ENCODE measurements around the gene TBC1D5.

TBC1D5 gene

DNA sequence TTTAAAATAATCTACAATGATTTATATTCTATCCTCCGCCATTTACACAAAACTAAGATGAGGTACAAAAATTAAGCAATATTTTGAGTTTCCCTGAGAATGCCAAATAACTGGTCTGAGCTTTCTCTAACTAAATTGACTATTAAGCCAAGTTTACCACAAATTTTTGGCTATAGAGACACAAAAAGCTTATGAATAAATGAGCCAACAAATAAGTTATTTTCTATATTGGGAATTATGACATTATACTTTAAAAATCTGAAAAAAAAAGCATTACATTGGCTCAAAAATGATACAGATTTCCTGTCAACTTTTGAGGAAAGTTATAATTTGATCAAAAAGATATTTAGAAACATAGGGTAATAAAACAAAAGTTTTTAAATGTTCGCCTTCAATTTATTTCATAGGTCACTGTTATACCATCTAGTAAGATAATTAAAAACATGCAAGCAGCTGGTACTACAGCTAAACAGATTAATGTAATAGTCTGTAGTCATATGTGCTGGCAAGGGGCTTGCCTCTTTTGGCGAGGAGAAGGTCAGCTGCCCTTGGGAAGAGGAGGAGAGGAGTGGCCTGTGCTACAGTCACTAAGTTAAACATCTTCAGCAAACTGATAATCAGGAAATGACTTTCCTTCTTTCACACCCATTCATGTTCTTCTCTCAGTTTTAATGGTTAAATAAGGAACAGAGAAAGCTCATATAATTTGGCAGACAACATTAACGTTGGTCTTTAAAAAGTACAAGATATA is 318.5 kb downstream of the TBC1D5 start:
- no peak overlapping the region for H3K4me3 ChIP-seq (ENCODE audit: low read depth, low read length)
- DNase-seq (ENCODE audit: low read depth, low spot score) = no peak
- TF ChIP-seq, protein P1, sequence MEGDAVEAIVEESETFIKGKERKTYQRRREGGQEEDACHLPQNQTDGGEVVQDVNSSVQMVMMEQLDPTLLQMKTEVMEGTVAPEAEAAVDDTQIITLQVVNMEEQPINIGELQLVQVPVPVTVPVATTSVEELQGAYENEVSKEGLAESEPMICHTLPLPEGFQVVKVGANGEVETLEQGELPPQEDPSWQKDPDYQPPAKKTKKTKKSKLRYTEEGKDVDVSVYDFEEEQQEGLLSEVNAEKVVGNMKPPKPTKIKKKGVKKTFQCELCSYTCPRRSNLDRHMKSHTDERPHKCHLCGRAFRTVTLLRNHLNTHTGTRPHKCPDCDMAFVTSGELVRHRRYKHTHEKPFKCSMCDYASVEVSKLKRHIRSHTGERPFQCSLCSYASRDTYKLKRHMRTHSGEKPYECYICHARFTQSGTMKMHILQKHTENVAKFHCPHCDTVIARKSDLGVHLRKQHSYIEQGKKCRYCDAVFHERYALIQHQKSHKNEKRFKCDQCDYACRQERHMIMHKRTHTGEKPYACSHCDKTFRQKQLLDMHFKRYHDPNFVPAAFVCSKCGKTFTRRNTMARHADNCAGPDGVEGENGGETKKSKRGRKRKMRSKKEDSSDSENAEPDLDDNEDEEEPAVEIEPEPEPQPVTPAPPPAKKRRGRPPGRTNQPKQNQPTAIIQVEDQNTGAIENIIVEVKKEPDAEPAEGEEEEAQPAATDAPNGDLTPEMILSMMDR (IDR thresholded peaks at IDR 0.05; ENCODE audit: low read depth, low read length) = no peak
- in situ Hi-C loops (cut with HindIII; ENCODE audit: low sequenced_read_pairs) = no loop called here

DNA sequence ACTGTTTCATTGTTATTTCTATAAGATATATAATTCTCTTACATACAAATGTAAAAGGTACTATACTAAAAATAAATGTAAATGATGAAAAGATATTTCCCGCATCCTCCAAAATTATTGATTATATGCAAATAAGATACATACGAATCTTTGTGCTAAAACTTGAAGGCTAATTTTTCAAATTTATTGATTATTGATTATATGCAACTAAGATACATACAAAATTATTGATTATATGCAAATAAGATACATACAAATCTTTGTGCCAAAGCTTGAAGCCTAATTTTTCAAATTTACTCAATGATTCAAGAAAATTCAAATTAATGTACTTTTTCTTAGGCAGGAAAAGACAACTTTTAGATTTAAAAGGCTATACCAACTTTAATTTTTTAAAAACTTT is 319.8 kb downstream of the TBC1D5 start:
- TF ChIP-seq, protein P1 (IDR thresholded peaks at IDR 0.05; ENCODE audit: low read depth, low read length) = no peak
- in situ Hi-C loops (cut with HindIII; ENCODE audit: low sequenced_read_pairs) = no loop called here
- no peak overlapping the region for H3K4me3 ChIP-seq (ENCODE audit: low read depth, low read length)

DNA sequence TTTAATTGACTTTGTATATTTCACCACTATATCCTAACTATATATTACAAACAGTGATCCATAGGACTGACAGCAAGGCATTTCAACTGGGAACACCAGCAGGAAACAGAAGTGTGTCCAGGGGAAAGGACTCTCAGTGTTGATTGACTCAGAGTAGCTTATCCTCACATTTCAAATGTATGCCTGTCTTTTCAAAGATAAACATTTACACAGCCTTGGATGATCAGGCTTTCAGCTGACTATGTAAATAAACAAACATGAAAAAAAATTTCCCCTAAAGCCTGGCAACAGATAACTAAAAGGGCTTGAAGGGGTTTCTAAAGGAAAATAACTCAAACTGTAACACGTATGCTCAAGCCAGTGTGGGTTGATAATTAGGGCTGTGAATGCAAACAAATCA is 321.8 kb downstream of the TBC1D5 start:
- TF ChIP-seq, protein P1 (IDR thresholded peaks at IDR 0.05; ENCODE audit: low read depth, low read length) = no peak

More for the DNA sequence above, 319.8 kb downstream of the TBC1D5 start:
- no peak for DNase-seq (ENCODE audit: low read depth, low spot score)

DNA sequence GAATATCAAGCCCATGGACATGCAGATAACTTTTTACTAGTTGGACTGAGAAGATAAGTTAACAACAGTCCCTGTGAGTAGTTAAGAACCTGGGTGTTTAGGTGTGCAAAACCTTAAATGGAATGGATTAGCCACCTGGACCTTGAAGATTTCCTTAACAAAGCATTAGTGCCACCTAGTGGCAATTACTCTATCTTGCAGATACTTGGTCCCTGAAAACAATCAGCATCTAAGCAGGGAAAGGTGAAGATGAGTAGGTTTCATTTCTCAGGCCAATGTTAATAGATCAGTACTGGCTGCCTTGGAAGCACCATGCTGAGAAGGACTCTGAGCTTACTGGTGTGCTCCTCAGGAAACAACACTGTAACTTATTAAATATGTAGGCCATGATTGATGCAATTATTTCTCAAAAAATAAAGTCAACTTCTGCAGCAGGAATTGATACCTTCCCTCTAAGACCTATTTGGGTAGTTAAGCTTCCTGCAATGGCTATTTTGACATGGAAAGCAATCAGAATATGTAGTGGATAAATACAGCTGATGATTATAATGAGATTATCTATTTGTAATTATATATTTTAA is 329.4 kb downstream of the TBC1D5 start:
- in situ Hi-C loops (cut with HindIII; ENCODE audit: low sequenced_read_pairs) = no loop called here
- TF ChIP-seq, protein P1 (IDR thresholded peaks at IDR 0.05; ENCODE audit: low read depth, low read length) = peak; percentile 75
- DNase-seq (ENCODE audit: low read depth, low spot score) = peak; percentile 65
- no peak overlapping the region for H3K4me3 ChIP-seq (ENCODE audit: low read depth, low read length)

More for the DNA sequence above, 321.8 kb downstream of the TBC1D5 start:
- in situ Hi-C loops (cut with HindIII; ENCODE audit: low sequenced_read_pairs) = no loop called here
- H3K4me3 ChIP-seq (ENCODE audit: low read depth, low read length) = no peak overlapping the region
- no peak for DNase-seq (ENCODE audit: low read depth, low spot score)

DNA sequence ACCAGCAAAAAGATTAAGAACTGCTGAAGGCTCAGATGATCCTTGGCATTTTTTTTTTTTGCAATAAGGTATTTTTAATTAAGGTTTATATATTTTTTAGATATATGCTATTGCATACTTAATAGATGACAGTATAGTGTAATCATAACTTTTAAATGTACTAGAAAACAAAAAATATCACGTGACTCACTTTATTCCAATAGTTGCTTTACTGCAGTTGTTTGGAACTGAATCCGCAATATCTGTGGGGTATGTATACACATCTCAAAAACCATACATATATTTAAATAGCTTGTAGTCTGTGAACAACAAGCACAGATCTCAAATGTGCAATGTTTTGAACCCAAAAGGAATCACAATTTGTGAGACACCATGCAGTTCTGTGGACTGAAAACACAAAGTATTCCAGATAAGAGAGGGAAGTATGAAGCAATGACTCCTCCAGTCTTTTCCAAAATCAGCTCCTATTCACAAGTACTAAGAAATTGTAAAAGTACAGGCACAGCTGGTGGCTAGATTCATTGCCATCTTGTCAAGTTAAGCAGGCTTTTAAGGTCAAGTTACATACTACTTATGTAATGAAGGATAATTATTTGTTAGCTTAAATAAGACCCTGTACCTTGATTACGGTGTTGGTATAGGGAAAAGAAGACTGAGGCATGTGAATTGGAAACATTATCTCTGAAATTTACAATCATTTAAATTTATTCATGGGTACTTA is 331.1 kb downstream of the TBC1D5 start:
- DNase-seq (ENCODE audit: low read depth, low spot score) = no peak
- TF ChIP-seq, protein P1 (IDR thresholded peaks at IDR 0.05; ENCODE audit: low read depth, low read length) = no peak
- in situ Hi-C loops (cut with HindIII; ENCODE audit: low sequenced_read_pairs) = no loop called here
- no peak overlapping the region for H3K4me3 ChIP-seq (ENCODE audit: low read depth, low read length)

DNA sequence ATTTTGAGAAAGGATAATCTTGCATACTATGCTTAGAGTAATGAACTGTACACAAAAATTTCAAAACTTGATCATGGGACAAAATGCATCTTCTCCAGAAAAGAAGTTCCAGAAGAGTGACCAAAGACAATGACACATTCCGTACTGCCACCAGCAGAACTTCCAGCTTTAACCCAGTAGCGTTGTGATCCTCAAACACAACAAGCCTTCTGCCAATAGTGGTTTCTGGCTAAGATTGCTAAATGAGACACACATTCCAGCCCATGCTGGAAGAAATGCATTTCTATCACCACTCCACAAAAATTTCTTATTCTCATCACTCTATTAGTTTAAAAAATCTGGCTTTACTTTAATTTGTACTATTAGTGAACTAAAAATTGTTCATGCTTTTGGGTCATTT is 334.9 kb downstream of the TBC1D5 start:
- TF ChIP-seq, protein P1 (IDR thresholded peaks at IDR 0.05; ENCODE audit: low read depth, low read length) = no peak
- H3K4me3 ChIP-seq (ENCODE audit: low read depth, low read length) = no peak overlapping the region
- in situ Hi-C loops (cut with HindIII; ENCODE audit: low sequenced_read_pairs) = no loop called here
- no peak for DNase-seq (ENCODE audit: low read depth, low spot score)
